ENCODE measurements around the gene FBXW12. TPM values are rescaled to one million over a fixed set of nuclear protein-coding genes. Genes with fewer than 3 reads are reported as not detected.

FBXW12 gene
- total RNA-seq, 1 experiment from 2014 or later = not detected

GRCh38 chr3:48407542-48408099 is 35.6 kb downstream of the FBXW12 start:
- DNase-seq (ENCODE audit: low read depth) = no peak

- DNase-seq (ENCODE audit: low read depth) = no peak
Measured at GRCh38 chr3:48408823-48409281, 36.8 kb downstream of the FBXW12 start.

GRCh38 chr3:48409291-48410201 is 37.5 kb downstream of the FBXW12 start:
- no peak for DNase-seq (ENCODE audit: low read depth)

- DNase-seq (ENCODE audit: low read depth) = no peak
Measured at GRCh38 chr3:48410205-48411040, 38.4 kb downstream of the FBXW12 start.

GRCh38 chr3:48411041-48411588 is 39.1 kb downstream of the FBXW12 start:
- no peak for DNase-seq (ENCODE audit: low read depth)

GRCh38 chr3:48411606-48412374 is 39.8 kb downstream of the FBXW12 start:
- no peak for DNase-seq (ENCODE audit: low read depth)

GRCh38 chr3:48412375-48413001 is 40.5 kb downstream of the FBXW12 start:
- no peak for DNase-seq (ENCODE audit: low read depth)

- DNase-seq (ENCODE audit: low read depth) = no peak
Measured at GRCh38 chr3:48413086-48413485, 41.1 kb downstream of the FBXW12 start.

GRCh38 chr3:48413611-48414010 is 41.6 kb downstream of the FBXW12 start:
- no peak for DNase-seq (ENCODE audit: low read depth)

GRCh38 chr3:48414376-48415250 is 42.6 kb downstream of the FBXW12 start:
- DNase-seq (ENCODE audit: low read depth) = no peak

- DNase-seq (ENCODE audit: low read depth) = no peak
Measured at GRCh38 chr3:48415251-48415953, 43.4 kb downstream of the FBXW12 start.

GRCh38 chr3:48416091-48416505 is 44.1 kb downstream of the FBXW12 start:
- no peak for DNase-seq (ENCODE audit: low read depth)

GRCh38 chr3:48416546-48416945 is 44.5 kb downstream of the FBXW12 start:
- no peak for DNase-seq (ENCODE audit: low read depth)

GRCh38 chr3:48417529-48418108 is 45.6 kb downstream of the FBXW12 start:
- no peak for DNase-seq (ENCODE audit: low read depth)

- DNase-seq (ENCODE audit: low read depth) = no peak
Measured at GRCh38 chr3:48418140-48418539, 46.1 kb downstream of the FBXW12 start.

- no peak for DNase-seq (ENCODE audit: low read depth)
Measured at GRCh38 chr3:48418651-48419050, 46.6 kb downstream of the FBXW12 start.

GRCh38 chr3:48419149-48419548 is 47.1 kb downstream of the FBXW12 start:
- no peak for DNase-seq (ENCODE audit: low read depth)

- DNase-seq (ENCODE audit: low read depth) = no peak
Measured at GRCh38 chr3:48419597-48419996, 47.6 kb downstream of the FBXW12 start.
